HepG2 (cell line): Measurements from ENCODE around the gene EOLA1.

Experiments
- BRCA1 ChIP-seq: sonication (generic); formaldehyde crosslinking; IDR thresholded peaks from 2 replicates; pipeline ENCODE4 v1.4.0; 2020; ENCODE audit warnings: missing genetic modification reagents
- CBFB ChIP-seq: sonication (generic); formaldehyde crosslinking; IDR thresholded peaks from 2 replicates; pipeline ENCODE4 v1.4.0; 2020; ENCODE audit warnings: missing genetic modification reagents
- GLI4 ChIP-seq: sonication (generic); formaldehyde crosslinking; IDR thresholded peaks from 2 replicates; pipeline ENCODE4 v1.5.1; 2020; ENCODE audit warnings: missing genetic modification reagents, mild to moderate bottlenecking, moderate library complexity, borderline replicate concordance
- HOXD1 ChIP-seq: sonication (generic); formaldehyde crosslinking; IDR thresholded peaks from 2 replicates; pipeline ENCODE4 v1.5.0; 2020; ENCODE audit warnings: missing genetic modification reagents
- IKZF4 ChIP-seq: sonication (generic); formaldehyde crosslinking; IDR thresholded peaks from 2 replicates; pipeline ENCODE4 v1.5.1; 2020; ENCODE audit warnings: borderline replicate concordance, mild to moderate bottlenecking, low read depth, missing genetic modification reagents; ENCODE audit errors: not compliant biosample characterization
- TBP ChIP-seq: sonication (generic); formaldehyde crosslinking; IDR thresholded peaks from 2 replicates; pipeline ENCODE4 v1.5.0; 2020; ENCODE audit warnings: missing genetic modification reagents
- TP53 ChIP-seq: sonication (generic); formaldehyde crosslinking; conservative IDR thresholded peaks from 2 replicates; pipeline ENCODE4 v1.4.0; 2020; ENCODE audit warnings: missing genetic modification reagents
- ZMYM4 ChIP-seq: sonication (generic); formaldehyde crosslinking; IDR thresholded peaks from 2 replicates; pipeline ENCODE4 v1.8.1; 2023; ENCODE audit warnings: mild to moderate bottlenecking, missing genetic modification reagents
- ZNF354B ChIP-seq: sonication (generic); formaldehyde crosslinking; IDR thresholded peaks from 2 replicates; pipeline ENCODE4 v1.8.0; 2022; ENCODE audit warnings: mild to moderate bottlenecking, missing genetic modification reagents
- ZNF670 ChIP-seq: sonication (generic); formaldehyde crosslinking; IDR thresholded peaks from 2 replicates; pipeline ENCODE4 v1.8.0; 2022; ENCODE audit warnings: mild to moderate bottlenecking, missing genetic modification reagents, borderline replicate concordance
- ZSCAN22 ChIP-seq: sonication (generic); formaldehyde crosslinking; IDR thresholded peaks from 2 replicates; pipeline ENCODE4 v1.4.0; 2020; ENCODE audit warnings: mild to moderate bottlenecking, missing genetic modification reagents
- TF ChIP-seq, protein P1 (sequence below): IDR thresholded peaks from 2 replicates; pipeline ENCODE4 v1.6.1; 2016

DNA sequence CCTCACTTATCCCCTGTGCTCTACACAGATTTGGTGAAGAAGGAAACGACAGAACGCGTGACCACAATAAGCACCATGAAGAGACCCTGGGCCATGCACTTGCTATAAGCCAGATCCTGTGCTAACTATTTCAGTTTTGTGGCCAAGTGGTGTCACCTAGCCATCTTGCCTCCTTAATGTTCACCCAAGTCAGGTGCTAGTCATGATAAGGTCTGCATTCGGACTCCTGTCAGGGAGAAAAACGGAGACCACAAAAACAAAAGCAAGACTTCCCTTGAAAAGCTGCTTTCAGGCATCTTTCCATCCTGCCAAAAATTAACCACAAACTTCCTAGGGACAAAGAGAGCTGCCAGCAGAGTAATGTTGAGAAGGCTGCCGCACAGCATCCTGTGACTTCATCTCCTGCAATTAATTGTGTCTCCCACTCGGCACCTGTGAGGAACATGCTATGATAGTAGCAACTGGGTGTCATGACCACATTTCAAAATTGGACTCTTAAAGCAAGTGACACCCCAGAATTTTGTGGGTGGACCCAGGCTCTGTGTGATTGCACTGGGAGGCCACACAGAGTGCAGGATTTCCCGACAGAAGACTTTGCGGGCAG, 26.9 kb upstream of the EOLA1 start:
- no peak for TF ChIP-seq ZMYM4 (CRISPR knock-in tag)
- TF ChIP-seq BRCA1 (CRISPR knock-in tag): no peak
- TF ChIP-seq, protein P1, sequence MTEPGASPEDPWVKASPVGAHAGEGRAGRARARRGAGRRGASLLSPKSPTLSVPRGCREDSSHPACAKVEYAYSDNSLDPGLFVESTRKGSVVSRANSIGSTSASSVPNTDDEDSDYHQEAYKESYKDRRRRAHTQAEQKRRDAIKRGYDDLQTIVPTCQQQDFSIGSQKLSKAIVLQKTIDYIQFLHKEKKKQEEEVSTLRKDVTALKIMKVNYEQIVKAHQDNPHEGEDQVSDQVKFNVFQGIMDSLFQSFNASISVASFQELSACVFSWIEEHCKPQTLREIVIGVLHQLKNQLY (CRISPR knock-in tag): no peak
- TF ChIP-seq CBFB (CRISPR knock-in tag): no peak
- TF ChIP-seq IKZF4 (CRISPR knock-in tag): no peak
- no peak for TF ChIP-seq GLI4 (CRISPR knock-in tag)
- no peak for TF ChIP-seq ZNF670 (CRISPR knock-in tag)
- no peak for TF ChIP-seq TBP (CRISPR knock-in tag)
- TF ChIP-seq HOXD1: no peak
- TF ChIP-seq ZSCAN22: no peak
- TF ChIP-seq ZNF354B (CRISPR knock-in tag): no peak
- no peak for TF ChIP-seq TP53 (CRISPR knock-in tag)
